Mesodermal cell (in vitro differentiated cells): ENCODE measurements around the gene SEC14L2.
"Not testable (repeated sequence)": the region's sequence is repeated elsewhere in the genome, so short reads cannot be mapped to it uniquely, and the experiment has no call there.

Experiments used
- H3K27ac ChIP-seq: 2 replicates; pipeline ENCODE4 v1.7.0; 2013; ENCODE audit warnings: mild to moderate bottlenecking, low read depth, low read length, moderate library complexity; ENCODE audit not compliant: severe bottlenecking
- H3K36me3 ChIP-seq: 2 replicates; pipeline ENCODE4 v1.7.1; 2013; ENCODE audit warnings: mild to moderate bottlenecking, low read length, moderate library complexity; ENCODE audit not compliant: control insufficient read depth, insufficient read depth
- H3K4me1 ChIP-seq: one replicate; pipeline ENCODE4 v1.7.1; 2013; ENCODE audit warnings: mild to moderate bottlenecking, low read length; ENCODE audit not compliant: insufficient read depth, control insufficient read depth, poor library complexity, severe bottlenecking
- H3K4me3 ChIP-seq: 2 replicates; pipeline ENCODE4 v1.7.0; 2013; ENCODE audit warnings: low read length, control low read depth, mild to moderate bottlenecking; ENCODE audit not compliant: insufficient read depth, poor library complexity, severe bottlenecking; ENCODE audit errors: extremely low read depth
- H3K9me3 ChIP-seq: 2 replicates; pipeline ENCODE4 v1.7.1; 2013; ENCODE audit warnings: mild to moderate bottlenecking, low read length, moderate library complexity; ENCODE audit not compliant: control insufficient read depth
- WGBS, 2 experiments: methylation state at CpG; one replicate each; pipeline ENCODE4 v1.1.5; 2013; ENCODE audit warnings: missing lambda C conversion rate in 2 of 2; ENCODE audit not compliant: insufficient coverage in 2 of 2; 5-methylcytosine and 5-hydroxymethylcytosine counted together

Gene SEC14L2

DNA sequence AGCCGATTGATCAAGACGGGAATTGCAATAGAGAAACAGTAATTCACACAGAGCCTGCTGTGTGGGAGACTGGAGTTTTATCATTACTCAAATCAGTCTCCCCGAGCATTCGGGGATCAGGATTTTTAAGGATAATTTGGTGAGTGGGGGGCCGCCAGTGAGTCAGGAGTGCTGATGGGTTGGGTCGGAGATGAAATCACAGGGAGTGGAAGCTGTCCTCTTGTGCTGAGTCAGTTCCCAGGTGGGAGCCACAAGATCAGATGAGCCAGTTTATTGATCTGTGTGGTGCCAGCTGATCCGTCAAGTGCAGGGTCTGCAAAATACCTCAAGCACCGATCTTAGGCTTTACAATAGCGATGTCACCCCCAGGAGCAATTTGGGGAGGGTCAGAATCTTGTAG is 44.3 kb downstream of the SEC14L2 start:
- no peak overlapping the region for H3K4me3 ChIP-seq
- 91 to 94% methylated on average over 5 to 7 of the region's 9 CpGs for WGBS, 2 experiments
- no peaks in the 10 kb centered on the region for H3K4me1 ChIP-seq
- no peak overlapping the region for H3K27ac ChIP-seq
- H3K36me3 ChIP-seq, result no peaks in the 10 kb centered on the region
- H3K9me3 ChIP-seq, result no peaks in the 10 kb centered on the region

GRCh38 chr22:30444632-30445437 is 48.0 kb downstream of the SEC14L2 start:
- 24 to 55% methylated on average over 3 to 8 of the region's 11 CpGs for WGBS, 2 experiments
- Histone ChIP-seq H3K27ac (no peak overlapping the region), H3K36me3 (no peaks in the 10 kb centered on the region), H3K4me3 (no peak overlapping the region), H3K4me1 (no peaks in the 10 kb centered on the region), H3K9me3 (no peaks in the 10 kb centered on the region)

- H3K4me1 ChIP-seq, result no peaks in the 10 kb centered on the region
- WGBS, 2 experiments, result 71% methylated on average over 1 of the region's 5 CpGs; no CpG with 5 or more reads in 1 of the 2 experiments
- no peak overlapping the region for H3K27ac ChIP-seq
- no peaks in the 10 kb centered on the region for H3K36me3 ChIP-seq
- no peak overlapping the region for H3K4me3 ChIP-seq
- no peaks in the 10 kb centered on the region for H3K9me3 ChIP-seq
Measured at GRCh38 chr22:30445438-30446145, 48.8 kb downstream of the SEC14L2 start.

DNA sequence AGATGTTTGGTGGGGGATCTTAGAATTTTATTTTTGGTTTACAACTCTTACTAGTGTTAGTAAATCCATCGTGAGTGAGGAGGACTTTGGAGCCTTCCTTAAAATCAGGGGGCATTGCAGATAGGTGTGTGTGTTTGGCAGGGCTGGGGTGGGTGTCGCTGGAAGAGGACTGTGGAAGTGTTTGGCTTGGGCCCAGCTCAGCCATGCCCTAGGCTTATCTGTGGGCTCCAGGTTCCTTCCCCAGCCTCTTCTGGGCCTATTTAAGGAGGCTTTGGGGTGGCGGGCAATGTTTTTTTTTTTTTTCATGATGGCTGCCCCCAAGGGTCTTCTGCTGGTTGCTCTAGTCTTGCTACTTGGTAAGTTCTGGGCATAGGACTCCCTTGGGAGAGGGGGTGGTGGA is 50.8 kb downstream of the SEC14L2 start:
- no peaks in the 10 kb centered on the region for H3K36me3 ChIP-seq
- WGBS, 2 experiments, result 100% methylated on average over 1 to 3 of the region's 3 CpGs
- no peak overlapping the region for H3K4me3 ChIP-seq
- no peaks in the 10 kb centered on the region for H3K4me1 ChIP-seq
- no peak overlapping the region for H3K27ac ChIP-seq
- H3K9me3 ChIP-seq, result no peaks in the 10 kb centered on the region

- H3K4me3 ChIP-seq, H3K27ac ChIP-seq, H3K36me3 ChIP-seq, H3K4me1 ChIP-seq, H3K9me3 ChIP-seq: not testable (repeated sequence)
- WGBS, 2 experiments, result 80 to 81% methylated on average over 9 of the region's 9 CpGs
Measured at GRCh38 chr22:30451488-30451887, 54.7 kb downstream of the SEC14L2 start.

GRCh38 chr22:30452861-30453260 is 56.0 kb downstream of the SEC14L2 start:
- no peaks in the 10 kb centered on the region for H3K4me1 ChIP-seq
- WGBS, 2 experiments, result 80 to 90% methylated on average over 3 to 4 of the region's 6 CpGs
- H3K27ac ChIP-seq, result no peak overlapping the region
- no peak overlapping the region for H3K4me3 ChIP-seq
- no peaks in the 10 kb centered on the region for H3K36me3 ChIP-seq
- H3K9me3 ChIP-seq, result no peaks in the 10 kb centered on the region

DNA sequence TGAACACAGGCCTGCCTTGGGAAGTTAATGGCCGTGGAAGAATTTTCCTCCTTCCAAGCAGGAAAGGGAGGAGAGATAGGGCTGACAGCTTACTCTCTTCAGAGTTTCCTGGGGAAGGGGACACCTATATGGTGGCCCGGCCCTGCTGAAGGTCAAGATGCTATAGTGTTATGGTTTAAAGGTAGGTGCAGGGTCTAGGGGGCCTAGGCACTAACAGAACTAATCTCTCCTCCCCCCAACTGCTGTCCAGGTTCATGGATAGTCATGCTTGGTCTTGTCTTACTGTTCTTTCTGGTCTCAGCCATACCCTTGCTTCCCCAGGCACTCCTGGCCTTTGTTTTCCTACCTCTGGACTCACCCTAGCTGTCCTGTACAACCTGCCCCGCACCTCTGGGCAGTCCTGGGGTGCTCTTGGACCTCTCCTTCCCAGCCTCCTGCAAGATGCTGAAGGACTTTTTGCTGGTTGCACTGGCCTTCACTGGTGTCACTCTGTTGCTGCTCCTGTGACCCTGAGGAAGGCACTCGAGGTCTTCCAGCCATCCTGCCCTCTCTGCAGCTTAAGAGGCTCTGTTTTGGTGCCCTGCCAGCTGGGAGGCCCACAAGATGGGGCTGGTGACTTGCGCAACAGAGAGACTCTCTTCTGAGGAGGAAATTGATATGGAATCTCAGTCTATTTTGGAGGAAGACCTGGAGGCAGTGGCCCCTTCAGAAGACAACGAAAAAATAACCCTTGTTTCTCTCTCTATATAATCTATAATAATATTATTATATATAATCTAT is 57.1 kb downstream of the SEC14L2 start:
- no peaks in the 10 kb centered on the region for H3K9me3 ChIP-seq
- WGBS, 2 experiments, result 81 to 90% methylated on average over 2 to 4 of the region's 6 CpGs
- no peaks in the 10 kb centered on the region for H3K4me1 ChIP-seq
- no peak overlapping the region for H3K27ac ChIP-seq
- no peak overlapping the region for H3K4me3 ChIP-seq
- H3K36me3 ChIP-seq, result no peaks in the 10 kb centered on the region

- 89 to 93% methylated on average over 4 to 5 of the region's 8 CpGs for WGBS, 2 experiments
Measured at GRCh38 chr22:30455075-30455840, 58.4 kb downstream of the SEC14L2 start.

GRCh38 chr22:30457981-30458380 is 61.2 kb downstream of the SEC14L2 start:
- Histone ChIP-seq H3K27ac (no peak overlapping the region), H3K9me3 (no peaks in the 10 kb centered on the region)
- WGBS, 2 experiments, result 75 to 83% methylated on average over 7 to 8 of the region's 8 CpGs

More at GRCh38 chr22:30455075-30455840, 58.4 kb downstream of the SEC14L2 start:
- Histone ChIP-seq H3K4me3 (no peak overlapping the region), H3K27ac (no peak overlapping the region), H3K9me3 (no peaks in the 10 kb centered on the region), H3K4me1 (no peaks in the 10 kb centered on the region), H3K36me3 (no peaks in the 10 kb centered on the region)

More at GRCh38 chr22:30457981-30458380, 61.2 kb downstream of the SEC14L2 start:
- no peaks in the 10 kb centered on the region for H3K36me3 ChIP-seq
- no peak overlapping the region for H3K4me3 ChIP-seq
- no peaks in the 10 kb centered on the region for H3K4me1 ChIP-seq
